Ascending aorta (tissue), 2 donors: ENCODE measurements around the gene MYOC. TPM values are rescaled to one million over a fixed set of nuclear protein-coding genes. Genes with fewer than 3 reads are reported as not detected.

ENCODE experiments used
- DNase-seq, 2 donors: peaks; one replicate each; pipeline ENCODE4 v3.0.0-alpha.2; 2019; ENCODE audit warnings: low spot score in 2 of 2
- H3K27ac ChIP-seq, 2 donors: fragments of 200-600 bp; sonication (generic); one replicate each; pipeline ENCODE4 v1.5.1; 2016 to 2017; ENCODE audit warnings: mild to moderate bottlenecking in 1 of 2
- H3K27me3 ChIP-seq: fragments of 200-600 bp; sonication (generic); one replicate; pipeline ENCODE4 v1.5.1; 2017
- H3K36me3 ChIP-seq, 2 donors: fragments of 200-600 bp; sonication (generic); one replicate each; pipeline ENCODE4 v1.5.1; 2016
- H3K4me1 ChIP-seq, 2 donors: fragments of 200-600 bp; sonication (generic); one replicate each; pipeline ENCODE4 v1.5.1; 2016 to 2017; ENCODE audit warnings: mild to moderate bottlenecking in 1 of 2
- H3K4me3 ChIP-seq, 2 donors: fragments of 200-600 bp; sonication (generic); one replicate each; pipeline ENCODE4 v1.5.1; 2016 to 2017; ENCODE audit warnings: mild to moderate bottlenecking in 1 of 2
- H3K9me3 ChIP-seq, 2 donors: fragments of 200-600 bp; sonication (generic); one replicate each; pipeline ENCODE4 v1.5.1; 2016
- intact Hi-C: fragments of 100-400 bp; cut with DNase I; formaldehyde crosslinking; loops from one replicate; pipeline ENCODE4 v1.15.1; 2023
- total RNA-seq: library from RNA; depleted of rRNA; stranded (reverse); fragments of >200 nt; gene quantifications from one replicate; pipeline ENCODE4 v1.1.0, GENCODE V29; 2016
- TF ChIP-seq, protein P1 (sequence below), 3 experiments: fragments of 200-600 bp in 2 of 3; fragments of 450-650 bp in 1 of 3; sonication (generic) in 2 of 3; IDR thresholded peaks; one replicate each; pipeline ENCODE4 v1.5.1; 2016 to 2019; ENCODE audit warnings: antibody characterized with exemption in 3 of 3, mild to moderate bottlenecking in 1 of 3, moderate library complexity in 1 of 3

Gene MYOC
- total RNA-seq, 1 donor from 2014 or later, result 4.2 TPM

DNA sequence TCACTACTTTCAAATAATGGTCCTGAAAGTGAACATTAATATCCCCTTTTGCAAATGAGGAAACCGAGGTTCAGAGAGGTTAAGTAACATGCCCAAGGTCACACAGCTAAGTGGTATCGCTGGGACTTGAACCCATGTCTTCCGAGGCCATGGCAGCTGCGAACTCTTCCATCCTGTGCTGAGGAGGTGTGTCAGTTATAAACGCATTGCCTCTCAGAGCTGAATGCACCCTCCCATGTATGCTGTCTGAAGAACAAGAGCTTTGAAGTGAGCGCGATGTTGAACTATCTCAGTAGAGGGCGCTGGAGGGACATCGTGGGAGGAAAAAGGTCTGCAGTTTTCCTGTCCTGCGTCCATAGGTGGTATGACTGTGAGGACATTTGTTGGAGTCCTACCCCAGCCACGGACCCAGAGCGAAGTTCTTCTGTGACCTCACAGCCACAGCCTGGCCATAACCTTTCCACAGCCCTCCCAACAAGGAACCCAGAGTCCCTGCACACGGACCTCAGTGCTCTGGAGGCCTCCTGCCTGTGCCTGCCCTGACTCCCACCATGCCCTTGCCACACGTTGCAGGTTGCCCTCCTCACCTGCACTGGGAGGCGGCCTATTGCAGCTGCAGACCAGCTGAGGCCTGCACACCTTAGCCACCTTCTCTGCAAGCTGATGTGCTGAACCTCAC, 7.5 kb downstream of the MYOC start:
- TF ChIP-seq, protein P1, sequence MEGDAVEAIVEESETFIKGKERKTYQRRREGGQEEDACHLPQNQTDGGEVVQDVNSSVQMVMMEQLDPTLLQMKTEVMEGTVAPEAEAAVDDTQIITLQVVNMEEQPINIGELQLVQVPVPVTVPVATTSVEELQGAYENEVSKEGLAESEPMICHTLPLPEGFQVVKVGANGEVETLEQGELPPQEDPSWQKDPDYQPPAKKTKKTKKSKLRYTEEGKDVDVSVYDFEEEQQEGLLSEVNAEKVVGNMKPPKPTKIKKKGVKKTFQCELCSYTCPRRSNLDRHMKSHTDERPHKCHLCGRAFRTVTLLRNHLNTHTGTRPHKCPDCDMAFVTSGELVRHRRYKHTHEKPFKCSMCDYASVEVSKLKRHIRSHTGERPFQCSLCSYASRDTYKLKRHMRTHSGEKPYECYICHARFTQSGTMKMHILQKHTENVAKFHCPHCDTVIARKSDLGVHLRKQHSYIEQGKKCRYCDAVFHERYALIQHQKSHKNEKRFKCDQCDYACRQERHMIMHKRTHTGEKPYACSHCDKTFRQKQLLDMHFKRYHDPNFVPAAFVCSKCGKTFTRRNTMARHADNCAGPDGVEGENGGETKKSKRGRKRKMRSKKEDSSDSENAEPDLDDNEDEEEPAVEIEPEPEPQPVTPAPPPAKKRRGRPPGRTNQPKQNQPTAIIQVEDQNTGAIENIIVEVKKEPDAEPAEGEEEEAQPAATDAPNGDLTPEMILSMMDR (IDR thresholded peaks at IDR 0.05), result peak; percentile 80 to 95 (median 87)
- H3K4me1 ChIP-seq, result peaks cover 6 to 14% of the 10 kb centered on the region in 2 donors
- H3K4me3 ChIP-seq, result peak overlapping the region in 1 of 2 donors; percentile 37
- no peaks in the 10 kb centered on the region for H3K27me3 ChIP-seq
- peak overlapping the region; percentile 81 to 86 for H3K27ac ChIP-seq
- no peaks in the 10 kb centered on the region for H3K9me3 ChIP-seq
- H3K36me3 ChIP-seq, result no peaks in the 10 kb centered on the region
- DNase-seq, result peak; percentile 39 to 92
- intact Hi-C loops, result loop anchor here (1.0 kb wide), 3 partner anchors 71 to 340 kb away; partner anchors contain the start of gene METTL13

DNA sequence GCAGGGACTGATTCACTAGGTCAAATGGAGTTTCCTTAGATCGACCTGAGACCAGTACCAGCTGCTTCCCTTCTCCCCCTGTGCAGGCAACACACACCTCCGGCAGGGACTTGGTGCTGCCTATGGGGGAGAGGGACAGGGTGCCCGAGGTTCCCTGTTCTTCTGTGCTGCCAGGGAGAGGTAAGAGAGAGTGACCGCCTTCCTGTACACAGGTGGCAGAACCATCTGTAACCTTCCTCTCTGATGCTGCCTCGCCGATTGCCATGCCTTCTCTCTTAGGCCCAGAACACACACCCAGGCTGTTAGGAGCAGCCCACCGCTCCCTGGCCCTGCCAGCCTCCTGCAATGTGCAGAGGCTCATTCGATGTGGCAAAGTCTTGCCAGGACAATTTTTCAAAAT, 9.3 kb downstream of the MYOC start:
- Histone ChIP-seq H3K4me1 (peaks cover 6 to 14% of the 10 kb centered on the region in 2 donors), H3K27ac (no peak overlapping the region), H3K4me3 (no peak overlapping the region), H3K36me3 (no peaks in the 10 kb centered on the region), H3K27me3 (no peaks in the 10 kb centered on the region), H3K9me3 (no peaks in the 10 kb centered on the region)
- intact Hi-C loops, result no loop called here
- no peak for DNase-seq
- TF ChIP-seq, protein P1 (IDR thresholded peaks at IDR 0.05), result no peak

DNA sequence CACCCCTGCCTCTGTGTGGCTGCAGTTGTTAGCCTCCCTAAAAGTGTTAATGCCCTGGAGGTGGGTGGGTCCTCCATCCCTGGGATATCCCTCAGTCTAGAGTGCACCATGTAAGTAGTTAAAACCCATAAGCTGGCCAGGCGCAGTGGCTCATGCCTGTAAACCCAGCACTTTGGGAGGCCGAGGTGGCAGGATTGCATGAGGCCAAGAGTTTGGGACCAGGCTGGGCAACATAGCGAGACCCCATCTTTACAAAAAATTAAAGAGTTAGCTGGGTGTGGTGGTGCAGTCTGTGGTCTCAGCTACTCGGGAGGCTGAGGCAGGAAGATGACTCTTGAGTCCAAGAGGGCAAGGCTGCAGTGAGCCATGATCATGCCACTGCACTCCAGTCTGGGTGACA, 10.3 kb downstream of the MYOC start:
- no peaks in the 10 kb centered on the region for H3K9me3 ChIP-seq
- H3K4me1 ChIP-seq, result peaks cover 6 to 14% of the 10 kb centered on the region in 2 donors
- no peak overlapping the region for H3K4me3 ChIP-seq
- H3K27ac ChIP-seq, result no peak overlapping the region
- no peaks in the 10 kb centered on the region for H3K27me3 ChIP-seq
- TF ChIP-seq, protein P1 (IDR thresholded peaks at IDR 0.05), result no peak
- no peaks in the 10 kb centered on the region for H3K36me3 ChIP-seq
- DNase-seq, result no peak
- intact Hi-C loops, result no loop called here

DNA sequence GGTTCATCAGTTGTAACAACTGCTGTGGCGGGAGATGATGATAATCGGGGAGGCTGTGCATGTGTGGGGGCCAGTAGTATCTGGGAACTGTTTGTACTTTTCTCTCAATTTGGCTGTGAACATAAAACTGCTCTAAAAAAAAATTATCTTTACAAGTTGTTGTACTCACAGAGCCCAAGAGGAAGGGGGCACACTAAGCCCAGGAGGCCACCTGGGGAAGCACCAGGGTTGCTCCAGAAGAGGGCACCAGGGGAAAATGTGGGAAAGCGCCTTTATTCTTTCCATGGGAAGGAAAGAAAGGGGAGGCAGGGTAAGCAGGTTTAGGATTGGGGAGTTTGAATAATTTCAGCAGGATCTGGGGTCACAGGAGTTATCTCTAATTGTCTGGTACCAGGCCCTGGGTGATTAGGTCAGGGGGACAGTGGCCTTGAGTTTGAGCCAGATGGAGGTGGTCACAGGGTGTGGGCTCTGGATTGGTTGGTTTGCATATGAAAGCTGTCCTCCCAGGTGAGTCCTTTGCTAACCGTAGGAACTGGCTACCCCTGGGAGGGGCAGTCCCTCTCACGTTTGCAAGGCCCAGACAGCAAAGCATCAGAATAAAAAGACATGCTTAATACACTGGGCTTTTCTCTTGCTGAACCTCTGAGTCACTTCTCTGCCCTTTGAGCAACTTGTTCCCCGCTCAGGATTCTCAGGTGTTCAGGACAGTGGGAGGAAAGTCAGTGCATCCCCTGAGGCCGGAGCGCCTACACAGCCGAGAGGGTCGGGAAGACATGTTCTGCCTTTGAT, 11.2 kb downstream of the MYOC start:
- Histone ChIP-seq H3K27me3 (no peaks in the 10 kb centered on the region), H3K4me3 (no peak overlapping the region), H3K27ac (no peak overlapping the region), H3K36me3 (no peaks in the 10 kb centered on the region), H3K9me3 (no peaks in the 10 kb centered on the region), H3K4me1 (peaks cover 6 to 12% of the 10 kb centered on the region in 2 donors)
- DNase-seq, result no peak
- intact Hi-C loops, result no loop called here
- TF ChIP-seq, protein P1 (IDR thresholded peaks at IDR 0.05), result no peak

DNA sequence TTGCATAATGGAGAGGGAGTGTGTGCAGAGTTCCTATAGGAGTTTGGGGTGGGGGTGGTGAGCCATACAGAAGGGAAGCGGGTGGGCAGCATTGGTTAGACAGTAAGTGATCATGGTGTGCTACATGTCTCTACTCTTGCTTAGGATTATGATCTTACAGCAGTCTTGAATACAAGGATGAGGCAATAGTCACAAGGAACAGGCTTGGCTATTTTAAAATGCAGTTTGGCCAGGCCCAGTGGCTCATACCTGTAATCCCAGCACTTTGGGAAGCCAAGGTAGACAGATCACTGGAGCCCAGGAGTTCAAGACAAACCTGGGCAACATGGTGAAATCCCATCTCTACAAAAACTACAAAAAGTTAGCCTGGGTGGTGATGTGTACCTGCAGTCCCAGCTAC, 12.3 kb downstream of the MYOC start:
- Histone ChIP-seq H3K27me3 (no peaks in the 10 kb centered on the region), H3K36me3 (no peaks in the 10 kb centered on the region), H3K9me3 (no peaks in the 10 kb centered on the region), H3K4me1 (peaks cover 2 to 3% of the 10 kb centered on the region in 2 donors), H3K4me3 (no peak overlapping the region), H3K27ac (no peak overlapping the region)
- TF ChIP-seq, protein P1 (IDR thresholded peaks at IDR 0.05), result no peak
- DNase-seq, result no peak
- intact Hi-C loops, result no loop called here
